HepG2 (cell line): ENCODE measurements around the gene BICDL2. TPM values are rescaled to one million over a fixed set of nuclear protein-coding genes. Genes with fewer than 3 reads are reported as not detected.

Experiments
- ATF7-NPFF ChIP-seq: sonication (generic); formaldehyde crosslinking; IDR thresholded peaks from 2 replicates; pipeline ENCODE4 v1.8.1; 2023; ENCODE audit warnings: mild to moderate bottlenecking, low read depth, missing genetic modification reagents, moderate library complexity
- GABPA ChIP-seq, 2 experiments: IDR thresholded peaks; 2 replicates each; pipeline ENCODE4 v1.6.1; 2011 to 2016; ENCODE audit warnings: low read depth in 2 of 2, low read length in 1 of 2, missing biosample characterization in 1 of 2, missing genetic modification characterization in 1 of 2
- GABPB1 ChIP-seq: IDR thresholded peaks from 2 replicates; pipeline ENCODE4 v1.6.1; 2016; ENCODE audit warnings: mild to moderate bottlenecking, missing genetic modification reagents, moderate library complexity, missing compliant biosample characterization
- HNF4G ChIP-seq, 2 experiments: sonication (generic) in 1 of 2; formaldehyde crosslinking in 1 of 2; IDR thresholded peaks; 2 replicates each; pipeline versions ENCODE4 v1.4.0 to v1.6.1; 2011 to 2020; ENCODE audit warnings: borderline replicate concordance in 2 of 2, low read depth in 2 of 2, mild to moderate bottlenecking in 2 of 2, low read length in 1 of 2, missing genetic modification reagents in 1 of 2, moderate library complexity in 1 of 2
- PCBP2 ChIP-seq: fragments of 200-400 bp; formaldehyde crosslinking; optimal IDR thresholded peaks from 2 replicates; pipeline ENCODE3; 2018; ENCODE audit warnings: low read length, low read depth; ENCODE audit not compliant: poor library complexity, severe bottlenecking
- YEATS4 ChIP-seq: sonication (generic); formaldehyde crosslinking; IDR thresholded peaks from 2 replicates; pipeline ENCODE4 v1.4.0; 2020; ENCODE audit warnings: missing genetic modification reagents, borderline replicate concordance
- ZEB1 ChIP-seq: IDR thresholded peaks from 2 replicates; pipeline ENCODE4 v1.6.1; 2012; ENCODE audit warnings: mild to moderate bottlenecking, low read depth, inconsistent platforms; ENCODE audit not compliant: insufficient replicate concordance
- ZKSCAN8 ChIP-seq: IDR thresholded peaks from 2 replicates; pipeline ENCODE4 v1.6.1; 2016; ENCODE audit warnings: borderline replicate concordance, missing genetic modification reagents, missing compliant biosample characterization
- ZNF260 ChIP-seq: sonication (generic); formaldehyde crosslinking; IDR thresholded peaks from 2 replicates; pipeline ENCODE4 v1.4.0; 2020; ENCODE audit warnings: missing genetic modification reagents, low read depth, mild to moderate bottlenecking, borderline replicate concordance
- ZNF431 ChIP-seq: sonication (generic); formaldehyde crosslinking; IDR thresholded peaks from 2 replicates; pipeline ENCODE4 v1.9.0; 2022; ENCODE audit warnings: missing genetic modification reagents, low read depth, mild to moderate bottlenecking, borderline replicate concordance
- ZNF468 ChIP-seq: sonication (generic); formaldehyde crosslinking; IDR thresholded peaks from 2 replicates; pipeline ENCODE4 v1.8.0; 2022; ENCODE audit warnings: mild to moderate bottlenecking, moderate library complexity, missing genetic modification reagents
- ZNF558 ChIP-seq: sonication (generic); formaldehyde crosslinking; IDR thresholded peaks from 2 replicates; pipeline ENCODE4 v1.9.0; 2022; ENCODE audit warnings: mild to moderate bottlenecking, missing genetic modification reagents, borderline replicate concordance
- ZNF564 ChIP-seq: sonication (generic); formaldehyde crosslinking; IDR thresholded peaks from 2 replicates; pipeline ENCODE4 v1.8.1; 2023; ENCODE audit warnings: mild to moderate bottlenecking, missing genetic modification reagents
- ZNF747 ChIP-seq: sonication (generic); formaldehyde crosslinking; IDR thresholded peaks from 2 replicates; pipeline ENCODE4 v1.8.1; 2023; ENCODE audit warnings: missing genetic modification reagents, mild to moderate bottlenecking, borderline replicate concordance
- polyA plus RNA-seq, 8 experiments: library from polyadenylated mRNA; depleted of rRNA in 3 of 8; stranded (reverse) in 7 of 8; unstranded in 1 of 8; fragments of >200 nt; fragmentation: Illumina TruSeq in 4 of 8; extraction: Trizol in 4 of 8; gene quantifications; 2 replicates each; pipeline versions ENCODE4 v1.2.1 to v1.2.3, GENCODE V29; 2011 to 2016; ENCODE audit warnings: low read depth in 4 of 8, missing spikeins in 1 of 8, mixed read lengths in 1 of 8; ENCODE audit not compliant: insufficient read depth in 1 of 8
- total RNA-seq, 5 experiments: library from RNA; depleted of rRNA; stranded (reverse); fragments of >200 nt; fragmentation: Illumina TruSeq; extraction: Trizol; gene quantifications; 2 replicates each; pipeline ENCODE4 v1.2.3, GENCODE V29; 2016; ENCODE audit warnings: low read depth in 1 of 5
- TF ChIP-seq, protein P1 (sequence below): sonication (generic); formaldehyde crosslinking; IDR thresholded peaks from 2 replicates; pipeline ENCODE4 v1.5.1; 2020; ENCODE audit warnings: mild to moderate bottlenecking, missing genetic modification reagents
- TF ChIP-seq, protein P2 (sequence below): sonication (generic); formaldehyde crosslinking; IDR thresholded peaks from 2 replicates; pipeline ENCODE4 v1.5.1; 2020; ENCODE audit warnings: missing genetic modification reagents, mild to moderate bottlenecking, borderline replicate concordance

The BICDL2 gene
- total and polyA plus RNA-seq, 2 of the 13 experiments (the other 11 are each of a cell fraction or from before 2014, with no cell fraction given): 0.12 TPM; not detected in 1

DNA sequence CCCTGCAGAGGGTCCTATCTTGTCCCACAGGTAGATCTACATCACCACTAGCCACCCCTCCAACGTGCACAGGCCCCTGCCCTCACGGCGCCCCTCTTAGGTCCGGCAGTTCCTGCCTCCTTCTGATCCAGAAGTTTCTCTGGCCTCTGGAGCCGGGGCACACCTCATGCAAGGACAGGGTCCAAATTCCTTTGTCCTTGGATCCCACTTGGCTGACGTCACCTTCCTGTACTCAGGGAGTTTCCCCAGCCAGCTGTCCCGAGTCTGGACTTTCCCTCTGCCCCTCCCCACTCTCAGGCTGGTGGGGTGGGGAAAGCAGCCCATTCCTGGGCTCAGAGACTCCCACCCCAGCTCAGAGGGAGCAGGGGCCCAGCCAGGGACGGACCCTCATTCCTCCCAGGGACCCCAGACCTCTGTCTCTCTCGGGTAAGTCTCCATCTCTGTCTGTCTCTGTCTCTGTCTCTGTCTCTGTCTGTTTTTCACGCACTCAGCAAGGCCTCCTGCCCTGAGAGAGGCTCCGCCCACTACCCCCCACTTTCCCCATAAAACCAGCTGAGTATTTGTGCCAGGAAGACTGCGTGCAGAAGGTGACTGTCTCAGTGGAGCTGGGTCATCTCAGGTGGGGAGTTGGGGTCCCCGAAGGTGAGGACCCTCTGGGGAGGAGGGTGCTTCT lies 28.5 kb upstream of the BICDL2 start, which contains the start of gene IL32 (continued):
- TF ChIP-seq ZEB1 (peak; percentile 36), ZNF431 (CRISPR knock-in tag) (0 out of 2 replicates have a peak, but pooled peaks have one; percentile 45), GABPA (IDR thresholded peaks at IDR 0.05; ENCODE audit: low read depth, low read length) (no peak), GABPA (CRISPR knock-in tag; IDR thresholded peaks at IDR 0.05; ENCODE audit: low read depth) (peak; percentile 51), ZKSCAN8 (no peak), ZNF558 (CRISPR knock-in tag) (0 out of 2 replicates have a peak, but pooled peaks have one; percentile 39), PCBP2 (no peak), HNF4G (IDR thresholded peaks at IDR 0.05; ENCODE audit: borderline replicate concordance, low read depth, low read length) (peak; percentile 95), HNF4G (CRISPR knock-in tag; IDR thresholded peaks at IDR 0.05; ENCODE audit: borderline replicate concordance, low read depth) (peak; percentile 97), GABPB1 (CRISPR knock-in tag) (peak; percentile 72), ATF7-NPFF (no peak), ZNF747 (CRISPR knock-in tag) (0 out of 2 replicates have a peak, but pooled peaks have one; percentile 48), ZNF260 (no peak), YEATS4 (CRISPR knock-in tag) (peak; percentile 57), ZNF468 (no peak), ZNF564 (0 out of 2 replicates have a peak, but pooled peaks have one; percentile 57)
- TF ChIP-seq, protein P1, sequence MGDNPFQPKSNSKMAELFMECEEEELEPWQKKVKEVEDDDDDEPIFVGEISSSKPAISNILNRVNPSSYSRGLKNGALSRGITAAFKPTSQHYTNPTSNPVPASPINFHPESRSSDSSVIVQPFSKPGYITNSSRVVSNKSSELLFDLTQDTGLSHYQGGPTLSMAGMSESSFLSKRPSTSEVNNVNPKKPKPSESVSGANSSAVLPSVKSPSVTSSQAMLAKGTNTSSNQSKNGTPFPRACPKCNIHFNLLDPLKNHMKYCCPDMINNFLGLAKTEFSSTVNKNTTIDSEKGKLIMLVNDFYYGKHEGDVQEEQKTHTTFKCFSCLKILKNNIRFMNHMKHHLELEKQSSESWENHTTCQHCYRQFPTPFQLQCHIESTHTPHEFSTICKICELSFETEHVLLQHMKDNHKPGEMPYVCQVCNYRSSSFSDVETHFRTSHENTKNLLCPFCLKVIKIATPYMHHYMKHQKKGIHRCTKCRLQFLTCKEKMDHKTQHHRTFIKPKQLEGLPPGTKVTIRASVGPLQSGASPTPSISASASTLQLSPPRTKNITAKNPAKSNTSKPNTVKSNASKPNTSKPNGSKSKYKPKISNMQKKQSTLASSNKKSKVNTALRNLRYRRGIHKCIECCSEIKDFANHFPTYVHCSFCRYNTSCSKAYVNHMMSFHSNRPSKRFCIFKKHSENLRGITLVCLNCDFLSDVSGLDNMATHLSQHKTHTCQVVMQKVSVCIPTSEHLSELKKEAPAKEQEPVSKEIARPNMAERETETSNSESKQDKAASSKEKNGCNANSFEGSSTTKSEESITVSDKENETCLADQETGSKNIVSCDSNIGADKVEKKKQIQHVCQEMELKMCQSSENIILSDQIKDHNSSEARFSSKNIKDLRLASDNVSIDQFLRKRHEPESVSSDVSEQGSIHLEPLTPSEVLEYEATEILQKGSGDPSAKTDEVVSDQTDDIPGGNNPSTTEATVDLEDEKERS (CRISPR knock-in tag): no peak
- TF ChIP-seq, protein P2, sequence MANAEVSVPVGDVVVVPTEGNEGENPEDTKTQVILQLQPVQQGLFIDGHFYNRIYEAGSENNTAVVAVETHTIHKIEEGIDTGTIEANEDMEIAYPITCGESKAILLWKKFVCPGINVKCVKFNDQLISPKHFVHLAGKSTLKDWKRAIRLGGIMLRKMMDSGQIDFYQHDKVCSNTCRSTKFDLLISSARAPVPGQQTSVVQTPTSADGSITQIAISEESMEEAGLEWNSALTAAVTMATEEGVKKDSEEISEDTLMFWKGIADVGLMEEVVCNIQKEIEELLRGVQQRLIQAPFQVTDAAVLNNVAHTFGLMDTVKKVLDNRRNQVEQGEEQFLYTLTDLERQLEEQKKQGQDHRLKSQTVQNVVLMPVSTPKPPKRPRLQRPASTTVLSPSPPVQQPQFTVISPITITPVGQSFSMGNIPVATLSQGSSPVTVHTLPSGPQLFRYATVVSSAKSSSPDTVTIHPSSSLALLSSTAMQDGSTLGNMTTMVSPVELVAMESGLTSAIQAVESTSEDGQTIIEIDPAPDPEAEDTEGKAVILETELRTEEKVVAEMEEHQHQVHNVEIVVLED (CRISPR knock-in tag): peak; percentile 45; the same call in 1 of the 2 replicates
